ENCODE results near the gene COL11A2. TPM values are rescaled to one million over a fixed set of nuclear protein-coding genes. Genes with fewer than 3 reads are reported as not detected.
A peak's percentile ranks its signal among the peaks of the same experiment; 100 is the strongest.

The COL11A2 gene
- total and polyA plus RNA-seq, 2 of the 13 experiments (the other 11 are each of a cell fraction or from before 2014, with no cell fraction given): 0.55 TPM

GRCh38 chr6:33208091-33208967 lies 16.1 kb upstream of the COL11A2 start, which contains the start of gene RING1:
Gene RING1, plus strand, starts transcription at chr6:33208500. Its CDS starts 323 bp downstream, at chr6:33208823.
- 1% methylated on average over 44 of the region's 86 CpGs for WGBS (ENCODE audit: low lambda C conversion rate)
- intact Hi-C loops (cut with micrococcal nuclease; ENCODE audit: unreplicated experiment): no loop called here
- peaks cover 58% of the 10 kb centered on the region for H3K4me1 ChIP-seq (ENCODE audit: insufficient read depth, low read length)
- ChIA-PET CTCF (ENCODE audit: low intra/inter-chr PET ratio, low total read pairs) (no interaction called here), POLR2A (interaction anchor here (0.8 to 3.2 kb wide), 19 partner anchors 8 to 255 kb away, joined by 3 to 33 read pairs (median 5); partner anchors contain the start of genes COL11A2, HLA-DMA, PFDN6 and RPS18)
- H3K36me3 ChIP-seq (replicated peaks in 1 of 2; ENCODE audit: control insufficient read depth in 1 of 2, insufficient read depth in 2 of 2, low read length in 2 of 2): peaks cover 3 to 17% of the 10 kb centered on the region in 2 experiments
- H4K20me1 ChIP-seq (ENCODE audit: insufficient read depth, low read length): peaks cover 10% of the 10 kb centered on the region; the same call in 1 of the 2 replicates
- FAIRE-seq (peak; percentile 8), DNase-seq (ENCODE audit: low spot score) (peak; percentile 59), ATAC-seq (peak; percentile 30)
- peak within 1 kb of the TSS; percentile 89 for H3K4me2 ChIP-seq (ENCODE audit: low read depth, low read length)
- peaks cover 14% of the 10 kb centered on the region for H3K79me2 ChIP-seq (ENCODE audit: insufficient read depth, low read length)
- peaks cover 0 to 1% of the 10 kb centered on the region in 2 experiments; a peak in 1 of 5 replicates for H3K27me3 ChIP-seq (ENCODE audit: control insufficient read depth in 1 of 2, insufficient read depth in 2 of 2, low read length in 2 of 2)
- peak within 1 kb of the TSS; percentile 76 for H3K27ac ChIP-seq (ENCODE audit: extremely low read length, insufficient read depth, low read length)
- in situ Hi-C loops (cut with HindIII; ENCODE audit: extremely low pct_ligation_motif_present, low pct_unique_long_range_greater_than_20kb): loop anchor here (10.0 kb wide), 1 partner anchor 206 kb away; the partner anchor contains the start of genes CUTA and PHF1
- no TSS peak for BruUV-seq (replicated peaks)
- no peaks in the 10 kb centered on the region for H3K9me3 ChIP-seq (ENCODE audit: low read length)
- peak within 1 kb of the TSS; percentile 90 to 93 (median 91) for H3K4me3 ChIP-seq (replicated peaks in 1 of 3; ENCODE audit: insufficient read depth in 1 of 3, low read depth in 2 of 3, low read length in 3 of 3)
- H3K9ac ChIP-seq (ENCODE audit: insufficient read depth, low read depth, low read length): peak within 1 kb of the TSS; percentile 94
- H2AFZ ChIP-seq (ENCODE audit: low read length): peak within 1 kb of the TSS; percentile 6
- TF ChIP-seq ZNF878 (CRISPR knock-in tag; IDR thresholded peaks at IDR 0.05) (no peak; the same call in 1 of the 2 replicates), ZNF331 (CRISPR knock-in tag; IDR thresholded peaks at IDR 0.05) (peak; percentile 88), STAT5B (CRISPR knock-in tag; IDR thresholded peaks at IDR 0.05) (peak; percentile 87), KAT7 (CRISPR knock-in tag; IDR thresholded peaks at IDR 0.05; ENCODE audit: borderline replicate concordance) (peak; percentile 94), ZNF740 (CRISPR knock-in tag; IDR thresholded peaks at IDR 0.05) (peak; percentile 89), KDM2A (CRISPR knock-in tag; IDR thresholded peaks at IDR 0.05; ENCODE audit: borderline replicate concordance, low read depth) (peak; percentile 98), ZEB1 (IDR thresholded peaks at IDR 0.05; ENCODE audit: insufficient replicate concordance, low read depth) (no peak), ZNF674 (CRISPR knock-in tag; IDR thresholded peaks at IDR 0.05; ENCODE audit: low read depth) (no peak), MTA3 (CRISPR knock-in tag; IDR thresholded peaks at IDR 0.05) (no peak), HIC2 (CRISPR knock-in tag; IDR thresholded peaks at IDR 0.05; ENCODE audit: low read depth) (0 out of 2 replicates have a peak, but pooled peaks have one; percentile 44), ZNF546 (CRISPR knock-in tag; conservative IDR thresholded peaks at IDR 0.05) (no peak; the same call in 1 of the 2 replicates), ADNP (CRISPR knock-in tag; IDR thresholded peaks at IDR 0.05) (no peak), ZMYM2 (CRISPR knock-in tag; IDR thresholded peaks at IDR 0.05) (peak; percentile 29; the same call in 1 of the 2 replicates), NCOA1 (CRISPR knock-in tag; IDR thresholded peaks at IDR 0.05) (no peak), MYPOP (CRISPR knock-in tag; IDR thresholded peaks at IDR 0.05) (peak; percentile 66; the same call in 1 of the 2 replicates)
